ENCODE results near the gene PF4V1. TPM values are rescaled to one million over a fixed set of nuclear protein-coding genes. Genes with fewer than 3 reads are reported as not detected.

The PF4V1 gene
- total and polyA plus RNA-seq, 2 of the 13 experiments (the other 11 are each of a cell fraction or from before 2014, with no cell fraction given) = not detected

DNA sequence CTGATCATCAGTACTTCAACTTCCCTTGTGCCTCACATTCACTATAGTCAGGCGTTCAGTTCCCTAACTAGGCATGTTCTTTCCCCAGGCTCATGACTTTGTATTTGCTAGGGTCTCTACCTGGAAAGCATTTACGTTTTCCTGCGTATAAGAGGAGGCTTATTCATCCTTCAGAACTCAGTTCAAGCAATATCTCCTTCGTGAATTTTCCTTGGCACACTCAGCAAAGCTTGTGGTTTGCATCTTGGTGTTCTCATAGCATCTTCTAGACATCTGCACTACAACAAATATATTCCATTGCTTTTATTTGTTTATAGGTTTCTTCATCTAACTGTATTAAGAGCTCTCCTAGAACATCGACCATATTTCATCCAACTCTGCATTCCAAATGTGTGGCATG lies 14.0 kb upstream of the PF4V1 start:
- H3K9me3 ChIP-seq (ENCODE audit: low read length) = no peaks in the 10 kb centered on the region
- intact Hi-C loops (cut with micrococcal nuclease; ENCODE audit: unreplicated experiment) (no loop called here), in situ Hi-C loops (cut with HindIII; ENCODE audit: extremely low pct_ligation_motif_present, low pct_unique_long_range_greater_than_20kb) (no loop called here)
- TF ChIP-seq ETV5 (CRISPR knock-in tag; IDR thresholded peaks at IDR 0.05; ENCODE audit: borderline replicate concordance) (no peak), POGZ (CRISPR knock-in tag; IDR thresholded peaks at IDR 0.05) (no peak), ZHX1 (CRISPR knock-in tag; IDR thresholded peaks at IDR 0.05; ENCODE audit: low read depth) (no peak), ZSCAN21 (CRISPR knock-in tag; IDR thresholded peaks at IDR 0.05; ENCODE audit: borderline replicate concordance) (no peak), TCF7 (IDR thresholded peaks at IDR 0.05; ENCODE audit: low read depth) (no peak), CEBPB (IDR thresholded peaks at IDR 0.05; ENCODE audit: borderline replicate concordance, low read depth, low read length) (no peak), TARDBP (CRISPR knock-in tag; IDR thresholded peaks at IDR 0.05) (no peak), PHF20 (CRISPR knock-in tag; IDR thresholded peaks at IDR 0.05) (no peak), ZNF253 (CRISPR knock-in tag; IDR thresholded peaks at IDR 0.05; ENCODE audit: borderline replicate concordance) (no peak), CENPX (CRISPR knock-in tag; IDR thresholded peaks at IDR 0.05) (no peak), HIVEP1 (CRISPR knock-in tag; IDR thresholded peaks at IDR 0.05) (no peak), ZFP41 (CRISPR knock-in tag; IDR thresholded peaks at IDR 0.05; ENCODE audit: borderline replicate concordance) (no peak), AHR (CRISPR knock-in tag; IDR thresholded peaks at IDR 0.05) (no peak), ZNF160 (CRISPR knock-in tag; IDR thresholded peaks at IDR 0.05) (no peak)
- TF ChIP-seq, protein P1, sequence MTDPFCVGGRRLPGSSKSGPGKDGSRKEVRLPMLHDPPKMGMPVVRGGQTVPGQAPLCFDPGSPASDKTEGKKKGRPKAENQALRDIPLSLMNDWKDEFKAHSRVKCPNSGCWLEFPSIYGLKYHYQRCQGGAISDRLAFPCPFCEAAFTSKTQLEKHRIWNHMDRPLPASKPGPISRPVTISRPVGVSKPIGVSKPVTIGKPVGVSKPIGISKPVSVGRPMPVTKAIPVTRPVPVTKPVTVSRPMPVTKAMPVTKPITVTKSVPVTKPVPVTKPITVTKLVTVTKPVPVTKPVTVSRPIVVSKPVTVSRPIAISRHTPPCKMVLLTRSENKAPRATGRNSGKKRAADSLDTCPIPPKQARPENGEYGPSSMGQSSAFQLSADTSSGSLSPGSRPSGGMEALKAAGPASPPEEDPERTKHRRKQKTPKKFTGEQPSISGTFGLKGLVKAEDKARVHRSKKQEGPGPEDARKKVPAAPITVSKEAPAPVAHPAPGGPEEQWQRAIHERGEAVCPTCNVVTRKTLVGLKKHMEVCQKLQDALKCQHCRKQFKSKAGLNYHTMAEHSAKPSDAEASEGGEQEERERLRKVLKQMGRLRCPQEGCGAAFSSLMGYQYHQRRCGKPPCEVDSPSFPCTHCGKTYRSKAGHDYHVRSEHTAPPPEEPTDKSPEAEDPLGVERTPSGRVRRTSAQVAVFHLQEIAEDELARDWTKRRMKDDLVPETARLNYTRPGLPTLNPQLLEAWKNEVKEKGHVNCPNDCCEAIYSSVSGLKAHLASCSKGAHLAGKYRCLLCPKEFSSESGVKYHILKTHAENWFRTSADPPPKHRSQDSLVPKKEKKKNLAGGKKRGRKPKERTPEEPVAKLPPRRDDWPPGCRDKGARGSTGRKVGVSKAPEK (CRISPR knock-in tag; IDR thresholded peaks at IDR 0.05; ENCODE audit: borderline replicate concordance) = no peak
- TF ChIP-seq, protein P2, sequence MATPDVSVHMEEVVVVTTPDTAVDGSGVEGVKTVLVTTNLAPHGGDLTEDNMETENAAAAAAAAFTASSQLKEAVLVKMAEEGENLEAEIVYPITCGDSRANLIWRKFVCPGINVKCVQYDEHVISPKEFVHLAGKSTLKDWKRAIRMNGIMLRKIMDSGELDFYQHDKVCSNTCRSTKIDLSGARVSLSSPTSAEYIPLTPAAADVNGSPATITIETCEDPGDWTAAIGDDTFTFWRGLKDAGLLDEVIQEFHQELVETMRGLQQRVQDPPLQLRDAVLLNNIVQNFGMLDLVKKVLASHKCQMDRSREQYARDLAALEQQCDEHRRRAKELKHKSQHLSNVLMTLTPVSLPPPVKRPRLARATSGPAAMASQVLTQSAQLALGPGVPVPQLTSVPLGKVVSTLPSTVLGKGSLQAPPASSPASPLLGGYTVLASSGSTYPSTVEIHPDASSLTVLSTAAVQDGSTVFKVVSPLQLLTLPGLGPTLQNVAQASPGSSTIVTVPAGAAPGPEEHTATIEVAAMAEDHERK (CRISPR knock-in tag; IDR thresholded peaks at IDR 0.05; ENCODE audit: low read depth) = no peak
- peaks cover 0 to 5% of the 10 kb centered on the region in 2 experiments; a peak in 1 of 5 replicates for H3K27me3 ChIP-seq (ENCODE audit: control insufficient read depth in 1 of 2, insufficient read depth in 2 of 2, low read length in 2 of 2)
- no peaks in the 10 kb centered on the region for H3K4me1 ChIP-seq (ENCODE audit: insufficient read depth, low read length)
- no peak overlapping the region for H3K9ac ChIP-seq (ENCODE audit: insufficient read depth, low read depth, low read length)
- no peaks in the 10 kb centered on the region for H3K36me3 ChIP-seq (replicated peaks in 1 of 2; ENCODE audit: control insufficient read depth in 1 of 2, insufficient read depth in 2 of 2, low read length in 2 of 2)
- ATAC-seq (no peak), FAIRE-seq (no peak), DNase-seq (ENCODE audit: low spot score) (no peak)
- H3K4me2 ChIP-seq (ENCODE audit: low read depth, low read length) = no peak overlapping the region
- POLR2A ChIA-PET = no interaction called here
- no peaks in the 10 kb centered on the region for H4K20me1 ChIP-seq (ENCODE audit: insufficient read depth, low read length)
- H3K27ac ChIP-seq (ENCODE audit: extremely low read length, insufficient read depth, low read length) = no peak overlapping the region
- 4% methylated on average over 5 of the region's 5 CpGs for WGBS (ENCODE audit: low lambda C conversion rate)
- no TSS peak for BruUV-seq (replicated peaks)
- H2AFZ ChIP-seq (ENCODE audit: low read length) = no peak overlapping the region
- no peak overlapping the region for H3K4me3 ChIP-seq (replicated peaks in 1 of 3; ENCODE audit: insufficient read depth in 1 of 3, low read depth in 2 of 3, low read length in 3 of 3)
- CTCF ChIA-PET (ENCODE audit: low intra/inter-chr PET ratio, low total read pairs) = no interaction called here
- H3K79me2 ChIP-seq (ENCODE audit: insufficient read depth, low read length) = no peaks in the 10 kb centered on the region
